ENCODE measurements around the gene VAX1.

Gene VAX1

DNA sequence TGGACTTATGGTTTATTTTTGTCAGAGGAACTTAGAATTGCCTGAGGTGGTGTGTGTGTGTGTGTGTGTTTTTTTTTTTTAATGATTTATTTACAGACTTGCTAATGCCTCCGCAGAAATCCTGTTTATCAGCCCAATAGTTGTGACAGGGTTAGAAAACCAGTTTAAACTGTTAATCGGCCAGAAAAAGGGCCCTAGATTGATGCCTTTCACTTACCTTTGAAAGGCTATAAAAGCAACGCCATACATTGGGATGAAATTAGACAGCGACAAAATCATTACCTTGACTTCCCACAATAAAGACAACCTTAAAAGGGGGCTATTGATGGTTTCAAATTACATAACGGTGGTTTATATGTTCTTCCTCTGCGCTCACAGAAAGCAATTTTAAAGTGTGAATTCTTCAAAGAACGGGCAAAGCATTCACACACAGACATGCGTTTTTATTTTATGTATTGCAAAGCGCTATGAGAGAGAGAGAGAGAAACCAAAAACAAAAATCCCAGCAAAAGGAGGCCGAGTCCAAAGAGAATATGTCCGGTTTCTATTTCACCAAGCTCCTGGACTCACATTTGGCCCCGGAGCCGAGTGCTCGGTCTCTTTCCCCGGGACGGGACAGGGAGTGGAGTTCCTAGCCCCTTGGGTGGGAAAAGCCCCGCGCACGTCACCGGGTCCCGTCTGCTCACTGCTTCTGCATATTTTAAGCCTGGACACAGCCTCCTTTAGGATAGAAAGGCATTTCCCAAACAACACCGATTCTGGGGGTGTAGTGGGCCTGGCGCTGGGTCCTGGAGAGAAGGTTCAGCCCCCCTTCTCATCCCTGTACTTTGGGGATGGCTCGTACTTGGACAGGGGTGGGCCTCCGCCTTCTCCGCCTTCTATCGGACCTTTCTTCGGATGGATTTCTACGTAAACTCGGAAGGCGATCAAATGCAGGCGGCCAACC lies 26.8 kb upstream of the VAX1 start:
- no peak overlapping the region for H3K4me3 ChIP-seq (ENCODE audit: low read length)
- no peak for DNase-seq (ENCODE audit: low read depth, low spot score)

DNA sequence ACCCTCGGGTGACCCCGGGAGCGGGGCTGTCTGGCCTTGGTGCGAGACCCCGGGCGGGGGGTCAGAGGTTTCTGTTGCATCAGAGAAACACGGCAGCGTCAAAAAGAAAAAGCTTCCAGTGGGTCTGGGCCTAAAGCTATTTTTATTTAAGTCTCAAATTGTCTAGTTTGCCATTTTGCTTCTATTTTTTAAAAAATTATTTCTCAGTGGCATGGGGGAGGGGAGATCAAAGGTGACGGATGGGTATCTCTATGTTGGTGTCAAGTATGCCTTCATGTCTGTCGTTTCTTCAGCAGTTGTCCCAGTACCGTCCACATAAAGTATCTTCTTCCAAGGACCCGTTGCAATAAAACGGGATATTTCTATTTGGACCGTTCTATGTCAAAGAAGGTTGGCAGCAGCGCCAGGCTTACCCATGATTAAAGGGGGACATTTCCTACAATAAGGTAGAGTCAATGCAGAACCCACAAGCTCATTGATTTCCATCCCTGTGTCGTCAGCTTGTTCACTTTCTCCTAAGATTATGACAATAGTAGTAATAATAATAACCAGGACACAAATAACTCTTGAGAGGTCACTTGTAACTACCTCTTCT lies 26.0 kb upstream of the VAX1 start:
- no peak overlapping the region for H3K4me3 ChIP-seq (ENCODE audit: low read length)
- DNase-seq (ENCODE audit: low read depth, low spot score) = no peak

- DNase-seq (ENCODE audit: low read depth, low spot score) = no peak
- H3K4me3 ChIP-seq (ENCODE audit: low read length) = no peak overlapping the region
These were observed 25.2 kb upstream of the VAX1 start for GRCh38 chr10:117163061-117163953.

DNA sequence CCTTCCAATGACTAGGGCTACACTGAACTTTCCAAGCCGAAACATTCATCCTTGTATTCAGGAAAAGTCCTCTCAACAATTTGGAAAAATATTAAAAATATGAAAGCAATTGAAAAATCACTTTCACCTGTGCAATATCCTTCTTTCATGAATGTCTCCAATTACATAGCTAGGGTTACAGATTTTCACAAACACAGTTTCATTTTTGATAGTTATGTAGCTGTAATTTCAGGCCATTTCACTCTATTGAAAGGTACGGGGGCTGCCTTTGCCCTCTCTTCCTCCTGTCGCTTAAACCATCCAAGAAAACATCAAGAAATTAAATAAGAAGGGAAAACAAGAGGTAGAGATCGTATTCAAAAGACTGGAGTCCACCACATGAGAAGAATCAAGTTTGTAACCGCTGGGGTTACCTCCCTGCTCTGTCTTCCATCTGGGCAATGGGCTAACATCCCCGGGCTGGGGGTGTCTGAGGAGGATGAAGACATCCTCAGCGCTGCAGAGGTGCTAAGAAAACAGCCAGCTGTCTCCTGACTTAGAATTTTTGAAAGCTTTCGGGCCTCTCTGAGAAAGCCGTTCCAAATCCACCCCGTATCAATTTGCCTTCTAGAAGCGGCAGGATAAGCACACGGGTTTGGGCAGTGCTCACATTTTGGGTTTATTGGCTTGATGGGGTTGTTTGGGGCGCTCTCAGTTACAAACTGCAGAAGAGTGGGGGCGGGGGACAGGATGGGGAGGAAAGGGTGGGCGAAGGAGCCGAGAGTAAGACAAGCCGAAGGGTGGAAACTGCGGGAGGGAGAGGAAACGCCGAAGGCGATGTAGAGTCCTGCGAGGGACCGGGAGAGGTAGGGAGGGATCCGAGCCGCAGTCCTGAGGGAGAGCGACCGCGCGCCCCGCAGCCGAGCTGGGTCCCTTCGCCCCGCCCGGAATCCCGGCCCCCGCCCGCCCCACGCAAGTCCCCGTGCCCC lies 24.3 kb upstream of the VAX1 start:
- no peak for DNase-seq (ENCODE audit: low read depth, low spot score)
- H3K4me3 ChIP-seq (ENCODE audit: low read length) = no peak overlapping the region

- no peak for DNase-seq (ENCODE audit: low read depth, low spot score)
- no peak overlapping the region for H3K4me3 ChIP-seq (ENCODE audit: low read length)
These were observed 23.4 kb upstream of the VAX1 start for GRCh38 chr10:117161386-117162033.

- DNase-seq (ENCODE audit: low read depth, low spot score) = no peak
- no peak overlapping the region for H3K4me3 ChIP-seq (ENCODE audit: low read length)
These were observed 22.5 kb upstream of the VAX1 start for GRCh38 chr10:117160567-117160966.

DNA sequence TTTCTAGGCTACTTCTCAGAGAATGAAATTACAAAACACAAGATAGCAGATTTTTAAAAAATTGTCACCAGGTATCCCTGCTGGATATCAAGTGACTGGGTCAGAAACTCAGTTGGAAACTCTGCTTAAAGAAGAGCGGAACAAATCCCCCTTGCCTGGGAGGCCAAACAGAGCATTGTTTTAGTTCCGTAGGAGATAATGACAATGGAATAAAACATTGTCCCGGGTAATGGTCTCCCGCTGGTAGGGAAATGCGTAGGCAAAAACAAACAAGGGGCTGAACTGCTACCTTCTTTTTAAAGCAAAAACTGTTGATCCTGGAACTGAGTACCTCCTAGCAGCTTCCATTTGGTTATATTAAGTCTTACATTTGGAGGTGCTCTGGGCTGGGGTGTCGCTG lies 21.3 kb upstream of the VAX1 start:
- H3K4me3 ChIP-seq (ENCODE audit: low read length) = no peak overlapping the region
- no peak for DNase-seq (ENCODE audit: low read depth, low spot score)

- no peak overlapping the region for H3K4me3 ChIP-seq (ENCODE audit: low read length)
- DNase-seq (ENCODE audit: low read depth, low spot score) = no peak
These were observed 20.2 kb upstream of the VAX1 start for GRCh38 chr10:117158297-117158696.

DNA sequence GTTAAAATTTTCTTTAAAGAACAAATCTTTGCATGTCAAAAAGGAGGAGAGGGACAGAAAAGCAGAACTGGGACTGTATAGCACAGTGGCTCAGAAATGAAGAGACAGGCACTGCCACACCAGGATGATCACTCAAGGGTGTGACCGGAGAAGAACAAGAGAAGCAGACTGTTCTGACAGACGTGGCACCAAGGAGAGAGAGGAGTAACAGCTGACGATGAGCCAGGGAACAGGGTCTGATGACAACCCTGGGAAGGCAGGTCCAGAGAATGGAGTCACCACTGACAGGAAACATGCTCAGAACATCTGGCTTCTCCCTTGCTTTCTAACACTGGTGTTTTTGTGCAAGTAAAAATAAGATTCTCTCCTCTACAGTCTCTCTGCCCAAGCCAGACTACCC lies 14.6 kb upstream of the VAX1 start:
- DNase-seq (ENCODE audit: low read depth, low spot score) = no peak
- H3K4me3 ChIP-seq (ENCODE audit: low read length) = no peak overlapping the region

GRCh38 chr10:117148284-117148683 lies 10.2 kb upstream of the VAX1 start:
- DNase-seq (ENCODE audit: low read depth, low spot score) = no peak
- H3K4me3 ChIP-seq (ENCODE audit: low read length) = no peak overlapping the region

- DNase-seq (ENCODE audit: low read depth, low spot score) = no peak
- H3K4me3 ChIP-seq (ENCODE audit: low read length) = no peak overlapping the region
These were observed 6.9 kb upstream of the VAX1 start for GRCh38 chr10:117145019-117145418.

DNA sequence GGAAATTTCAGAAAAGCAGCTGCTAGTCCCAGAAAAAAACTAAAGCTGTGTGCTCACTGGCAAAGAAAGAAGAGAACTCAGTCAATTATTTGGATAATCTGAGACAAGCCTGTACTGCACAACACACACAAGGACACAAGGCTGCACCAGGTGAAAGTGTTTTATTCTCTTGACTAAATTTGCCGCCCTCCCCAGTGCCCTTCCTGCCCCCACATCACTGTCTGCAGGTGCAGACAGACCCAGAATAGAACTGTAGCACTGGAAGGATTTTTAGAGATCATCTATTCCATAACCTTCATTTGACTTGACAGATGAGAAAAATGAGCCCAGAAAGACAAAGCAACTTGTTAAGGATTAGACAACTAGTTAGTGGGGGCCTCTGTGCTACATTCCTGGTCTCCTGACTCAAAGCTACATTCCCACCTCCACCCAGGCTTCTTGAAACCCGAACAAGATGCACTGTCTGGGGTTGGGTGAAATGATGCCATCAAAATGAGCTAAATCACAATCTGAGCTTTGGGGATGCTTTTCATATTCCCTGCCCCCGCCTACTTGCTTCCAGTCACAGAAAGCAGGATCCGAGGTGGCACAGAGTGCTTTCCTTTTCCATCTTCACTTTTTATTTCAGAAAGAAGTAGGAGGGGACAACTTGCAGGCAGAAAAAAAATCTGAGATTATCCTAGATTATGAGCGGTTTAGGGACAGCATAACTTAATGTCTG lies 5.2 kb upstream of the VAX1 start:
- H3K4me3 ChIP-seq (ENCODE audit: low read length) = no peak overlapping the region
- no peak for DNase-seq (ENCODE audit: low read depth, low spot score)

DNA sequence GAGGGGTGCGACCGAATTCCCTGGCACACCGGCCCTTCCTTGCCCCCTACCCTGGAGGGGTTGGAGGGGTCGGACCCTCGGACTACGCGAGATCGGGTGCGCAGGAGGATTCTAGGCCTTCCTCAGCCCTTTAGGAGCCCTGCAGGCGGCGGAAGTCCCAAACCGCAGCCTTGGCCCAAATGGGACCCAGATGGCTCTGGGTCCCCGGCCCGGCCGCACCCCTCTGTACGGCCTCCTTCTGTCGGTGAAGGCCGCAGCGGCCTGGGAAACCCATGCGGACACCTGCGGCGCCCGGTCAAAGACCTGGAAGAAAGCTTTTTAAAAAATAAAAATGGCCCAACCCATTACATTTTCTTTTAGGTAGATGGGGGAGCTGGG lies 2.4 kb upstream of the VAX1 start:
- no peak overlapping the region for H3K4me3 ChIP-seq (ENCODE audit: low read length)
- no peak for DNase-seq (ENCODE audit: low read depth, low spot score)

DNA sequence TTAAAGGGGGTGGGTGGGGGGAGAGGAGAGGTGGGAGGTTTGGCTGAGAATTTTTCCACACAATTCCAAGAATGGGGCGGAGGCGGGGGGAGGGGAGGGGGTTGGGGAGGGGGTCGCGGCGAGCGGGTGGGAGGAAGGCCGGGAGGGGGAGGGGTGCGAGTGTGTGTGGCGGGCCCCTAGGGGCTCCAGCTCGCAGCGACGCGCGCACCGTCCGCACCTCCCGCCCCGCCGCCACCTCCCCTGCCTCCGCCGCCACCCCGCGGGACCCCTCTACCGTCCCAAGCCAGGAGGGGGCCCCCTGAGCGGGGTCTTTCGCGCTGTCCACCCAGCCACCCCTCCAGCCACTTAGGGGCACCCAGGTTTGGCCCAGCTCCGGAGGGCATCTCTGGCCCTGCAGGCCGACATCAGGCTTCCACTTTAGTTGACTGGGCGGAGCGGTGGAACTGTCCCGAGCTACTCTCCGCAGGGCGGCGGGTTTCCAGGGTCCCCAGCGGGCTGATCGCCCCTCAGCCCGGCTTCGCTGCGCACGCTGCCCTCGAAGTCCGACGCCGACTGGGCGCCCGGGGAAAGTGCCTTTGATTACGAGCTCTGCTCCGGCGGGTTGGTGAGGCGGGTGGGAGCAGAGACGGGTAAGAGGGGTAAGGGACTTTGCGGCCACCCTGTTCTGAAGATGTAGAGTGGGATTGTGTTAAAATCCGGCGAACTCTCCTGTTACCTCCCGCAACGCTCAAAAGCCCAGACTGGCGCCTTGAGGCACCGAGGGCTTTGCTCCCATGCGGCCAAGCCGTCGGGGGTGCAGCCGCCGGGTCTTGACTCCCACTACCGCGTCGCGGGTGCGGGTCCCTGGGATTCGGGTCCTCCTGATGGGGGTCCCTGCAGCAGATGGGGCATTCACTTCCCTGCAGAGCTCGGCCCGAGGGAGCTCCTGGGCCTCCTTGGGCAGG lies 1.8 kb upstream of the VAX1 start:
- H3K4me3 ChIP-seq (ENCODE audit: low read length) = no peak overlapping the region
- no peak for DNase-seq (ENCODE audit: low read depth, low spot score)

DNA sequence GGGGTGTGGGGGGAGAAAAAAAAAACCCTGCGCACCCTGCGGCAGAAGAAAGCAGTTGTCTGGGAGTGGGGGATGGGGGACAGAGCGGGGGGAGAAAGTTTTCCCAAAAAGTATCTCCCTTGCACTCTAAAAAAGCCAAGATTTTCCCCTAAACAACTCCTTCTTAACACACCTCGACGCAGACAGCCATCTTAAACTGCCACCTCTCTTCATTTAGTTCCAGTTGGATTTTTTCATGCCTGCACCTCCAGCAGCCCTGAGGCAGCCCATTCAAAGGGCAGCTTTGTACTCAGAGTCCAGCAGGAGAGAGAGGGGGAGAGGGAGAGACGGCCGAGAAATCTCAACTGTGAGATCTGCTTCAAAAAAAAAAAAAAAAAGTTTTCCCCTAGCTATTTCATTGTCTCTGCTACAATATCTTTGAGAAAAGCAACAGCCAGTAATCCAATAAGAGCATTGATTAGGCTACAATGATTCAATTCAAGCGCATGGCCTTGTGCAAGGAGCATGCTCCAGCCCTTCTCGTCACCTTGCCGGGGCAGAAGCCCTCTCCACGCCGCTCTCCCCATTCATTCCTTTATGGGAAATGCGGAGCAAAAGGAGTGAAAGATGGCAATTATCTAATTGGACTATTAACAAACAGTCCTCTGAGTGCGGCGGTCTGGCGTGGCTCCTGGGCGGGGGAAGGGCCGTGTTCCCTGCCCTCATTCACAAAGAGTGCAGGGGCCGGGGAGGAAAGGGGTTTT lies 939 bp upstream of the VAX1 start:
- H3K4me3 ChIP-seq (ENCODE audit: low read length) = no peak overlapping the region
- no peak for DNase-seq (ENCODE audit: low read depth, low spot score)
